Ovary (tissue), 3 donors: Measurements from ENCODE around the gene CHRM1.
"Not testable (repeated sequence)": the region's sequence is repeated elsewhere in the genome, so short reads cannot be mapped to it uniquely, and the experiment has no call there.

Source experiments
- CTCF ChIP-seq, 3 donors: fragments of 450-650 bp in 2 of 3; fragments of 200-600 bp in 1 of 3; IDR thresholded peaks; one replicate each; pipeline versions ENCODE4 v1.5.1 to v1.8.0; 2016 to 2022; ENCODE audit warnings: antibody characterized with exemption in 3 of 3, mild to moderate bottlenecking in 1 of 3
- POLR2A ChIP-seq: fragments of 450-650 bp; IDR thresholded peaks from one replicate; pipeline ENCODE4 v1.6.1; 2017; ENCODE audit warnings: antibody characterized with exemption, mild to moderate bottlenecking, moderate library complexity
- donor health status: DM: no; HTN: no; CAD: no.

- TF ChIP-seq CTCF (IDR thresholded peaks at IDR 0.05); POLR2A: not testable (repeated sequence)
Observed at GRCh38 chr11:62945538-62945937, 24.4 kb upstream of the CHRM1 start.
